Left ventricle myocardium inferior (tissue), 1 donor: ENCODE results near the gene TMEM272. TPM values are rescaled to one million over a fixed set of nuclear protein-coding genes. Genes with fewer than 3 reads are reported as not detected.

Experiments
- DNase-seq: peaks from one replicate; pipeline ENCODE4 v3.0.0-alpha.2; 2020
- H3K27ac ChIP-seq: fragments of 200-600 bp; replicated peaks from 2 replicates; pipeline ENCODE4 v1.8.0; 2021
- H3K27me3 ChIP-seq: fragments of 200-600 bp; 2 replicates; pipeline ENCODE4 v1.8.0; 2021; ENCODE audit warnings: low read depth
- H3K36me3 ChIP-seq: fragments of 200-600 bp; 2 replicates; pipeline ENCODE4 v1.8.0; 2021
- H3K4me1 ChIP-seq: fragments of 200-600 bp; 2 replicates; pipeline ENCODE4 v1.8.0; 2021
- H3K4me3 ChIP-seq: fragments of 200-600 bp; 2 replicates; pipeline ENCODE4 v1.8.0; 2021; ENCODE audit warnings: mild to moderate bottlenecking, moderate library complexity
- H3K9me3 ChIP-seq: fragments of 200-600 bp; replicated peaks from 2 replicates; pipeline ENCODE4 v1.8.0; 2021
- intact Hi-C: fragments of 100-400 bp; cut with micrococcal nuclease; formaldehyde crosslinking; loops from one replicate; pipeline ENCODE4 v1.11.0; 2022
- total RNA-seq: library from RNA; stranded (reverse); fragmentation: NEBNext Ultra II Directional; extraction: Animal tissue kit (Norgen Biotek cat#: 25700); gene quantifications from one replicate; pipeline ENCODE4 v1.2.1, GENCODE V29; 2021
- TF ChIP-seq, protein P1 (sequence below): fragments of 200-600 bp; IDR thresholded peaks from 2 replicates; pipeline ENCODE4 v1.8.0; 2021; ENCODE audit warnings: antibody characterized with exemption, mild to moderate bottlenecking, borderline replicate concordance
- donor health status: DM: no; HTN: yes; CAD: no; lungs with severe emphysema.

Gene TMEM272
- total RNA-seq, 1 donor from 2014 or later = 0.30 TPM

GRCh38 chr13:51793570-51794271, 51.3 kb downstream of the TMEM272 start:
- Histone ChIP-seq H3K4me3 (no peak overlapping the region), H3K36me3 (peaks cover 15% of the 10 kb centered on the region), H3K27me3 (no peaks in the 10 kb centered on the region), H3K27ac (no peak overlapping the region), H3K9me3 (no peaks in the 10 kb centered on the region), H3K4me1 (peaks cover 3% of the 10 kb centered on the region)
- TF ChIP-seq, protein P1, sequence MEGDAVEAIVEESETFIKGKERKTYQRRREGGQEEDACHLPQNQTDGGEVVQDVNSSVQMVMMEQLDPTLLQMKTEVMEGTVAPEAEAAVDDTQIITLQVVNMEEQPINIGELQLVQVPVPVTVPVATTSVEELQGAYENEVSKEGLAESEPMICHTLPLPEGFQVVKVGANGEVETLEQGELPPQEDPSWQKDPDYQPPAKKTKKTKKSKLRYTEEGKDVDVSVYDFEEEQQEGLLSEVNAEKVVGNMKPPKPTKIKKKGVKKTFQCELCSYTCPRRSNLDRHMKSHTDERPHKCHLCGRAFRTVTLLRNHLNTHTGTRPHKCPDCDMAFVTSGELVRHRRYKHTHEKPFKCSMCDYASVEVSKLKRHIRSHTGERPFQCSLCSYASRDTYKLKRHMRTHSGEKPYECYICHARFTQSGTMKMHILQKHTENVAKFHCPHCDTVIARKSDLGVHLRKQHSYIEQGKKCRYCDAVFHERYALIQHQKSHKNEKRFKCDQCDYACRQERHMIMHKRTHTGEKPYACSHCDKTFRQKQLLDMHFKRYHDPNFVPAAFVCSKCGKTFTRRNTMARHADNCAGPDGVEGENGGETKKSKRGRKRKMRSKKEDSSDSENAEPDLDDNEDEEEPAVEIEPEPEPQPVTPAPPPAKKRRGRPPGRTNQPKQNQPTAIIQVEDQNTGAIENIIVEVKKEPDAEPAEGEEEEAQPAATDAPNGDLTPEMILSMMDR = no peak
- intact Hi-C loops = no loop called here
- no peak for DNase-seq

- intact Hi-C loops = no loop called here
- Histone ChIP-seq H3K4me3 (peak overlapping the region; percentile 49), H3K4me1 (peaks cover 33% of the 10 kb centered on the region), H3K27me3 (no peaks in the 10 kb centered on the region), H3K27ac (peak overlapping the region; percentile 84), H3K9me3 (no peaks in the 10 kb centered on the region), H3K36me3 (no peaks in the 10 kb centered on the region)
- TF ChIP-seq, protein P1 = no peak
- DNase-seq = no peak
These were observed 58.3 kb downstream of the TMEM272 start for GRCh38 chr13:51786425-51787265.

GRCh38 chr13:51785712-51786424, 59.1 kb downstream of the TMEM272 start:
- TF ChIP-seq, protein P1 = no peak
- H3K4me1 ChIP-seq = peaks cover 35% of the 10 kb centered on the region
- peak; percentile 76 for DNase-seq
- H3K27me3 ChIP-seq = no peaks in the 10 kb centered on the region
- H3K4me3 ChIP-seq = peak overlapping the region; percentile 49
- H3K36me3 ChIP-seq = no peaks in the 10 kb centered on the region
- intact Hi-C loops = no loop called here
- no peaks in the 10 kb centered on the region for H3K9me3 ChIP-seq
- H3K27ac ChIP-seq = peak overlapping the region; percentile 84

DNA sequence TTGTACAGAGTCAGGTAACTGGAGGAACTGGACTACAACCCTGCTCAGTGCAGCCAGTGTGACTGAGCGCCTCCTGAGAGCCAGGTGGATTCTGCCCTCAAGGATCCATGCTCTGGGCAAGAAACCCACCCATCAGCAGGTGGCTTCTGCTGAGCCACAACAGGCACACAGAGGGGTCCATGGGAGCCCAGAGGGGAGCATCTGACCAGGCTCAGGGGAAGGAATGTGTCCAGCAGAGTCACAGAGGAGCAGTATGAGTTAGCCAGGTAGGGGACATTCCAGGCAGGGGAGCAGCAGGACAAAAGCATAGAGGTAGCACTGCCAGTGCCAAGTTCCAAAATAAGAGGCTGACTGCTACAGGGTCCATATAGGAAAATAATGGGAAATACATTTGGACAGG, 60.9 kb downstream of the TMEM272 start:
- TF ChIP-seq, protein P1 = no peak
- DNase-seq = no peak
- Histone ChIP-seq H3K27ac (no peak overlapping the region), H3K9me3 (no peaks in the 10 kb centered on the region), H3K4me1 (peaks cover 35% of the 10 kb centered on the region), H3K4me3 (no peak overlapping the region), H3K27me3 (no peaks in the 10 kb centered on the region), H3K36me3 (no peaks in the 10 kb centered on the region)
- intact Hi-C loops = no loop called here

DNA sequence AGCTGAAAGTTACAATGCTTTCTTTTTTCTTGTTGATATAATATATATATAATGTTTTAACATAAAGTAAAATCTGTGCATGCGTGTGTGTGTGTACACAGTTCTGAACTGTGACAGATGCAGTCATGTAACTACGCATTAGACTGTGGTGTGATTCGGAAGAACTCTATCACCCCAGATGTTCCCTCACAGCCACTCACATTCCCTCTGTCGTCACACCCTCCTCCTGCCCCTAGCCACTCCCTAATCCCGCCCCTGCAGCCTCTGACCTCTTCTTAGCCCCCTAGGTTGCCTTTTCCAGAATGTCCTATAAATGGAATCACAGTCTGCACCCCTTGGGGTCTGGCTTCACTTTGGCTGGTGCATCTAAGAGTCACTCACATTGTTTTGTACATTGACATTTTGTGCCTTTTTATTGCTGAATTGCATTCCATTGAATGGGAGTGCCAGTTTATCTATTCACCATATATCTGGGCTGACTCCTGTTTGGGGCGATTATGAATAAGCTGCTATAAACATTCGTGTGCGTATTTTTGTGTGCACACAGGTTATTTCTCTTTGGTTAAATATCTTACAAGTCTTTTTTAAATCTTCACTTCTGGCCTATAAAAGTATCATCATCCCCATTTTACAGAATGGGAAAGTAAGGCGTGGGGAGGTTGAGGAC, 61.4 kb downstream of the TMEM272 start:
- no peaks in the 10 kb centered on the region for H3K36me3 ChIP-seq
- H3K27ac ChIP-seq = no peak overlapping the region
- peaks cover 31% of the 10 kb centered on the region for H3K4me1 ChIP-seq
- DNase-seq = no peak
- no peak overlapping the region for H3K4me3 ChIP-seq
- H3K9me3 ChIP-seq = no peaks in the 10 kb centered on the region
- TF ChIP-seq, protein P1 = no peak
- H3K27me3 ChIP-seq = no peaks in the 10 kb centered on the region
- intact Hi-C loops = no loop called here
